ENCODE data around the gene RAC3. TPM values are rescaled to one million over a fixed set of nuclear protein-coding genes. Genes with fewer than 3 reads are reported as not detected.

Gene RAC3
- total and polyA plus RNA-seq, 4 donors: 0.63 to 6.3 (median 3.3) TPM

- Histone ChIP-seq H3K4me3 (ENCODE audit: low read depth in 1 of 3, low read length in 3 of 3) (peak overlapping the region; percentile 61 to 96 (median 95)), H3K27me3 (ENCODE audit: control insufficient read depth in 4 of 4, insufficient read depth in 4 of 4, low read length in 3 of 4) (no peaks in the 10 kb centered on the region), H3K9ac (ENCODE audit: low read depth in 1 of 2, low read length in 2 of 2) (peak overlapping the region; percentile 71 to 72), H3K27ac (ENCODE audit: low read depth in 1 of 2, low read length in 2 of 2) (peak overlapping the region; percentile 60 to 81), H3K4me1 (ENCODE audit: control insufficient read depth in 4 of 4, insufficient read depth in 4 of 4, low read length in 3 of 4) (peaks cover 8 to 32% (median 24%) of the 10 kb centered on the region in 4 donors), H3K36me3 (ENCODE audit: control insufficient read depth in 4 of 4, insufficient read depth in 3 of 4, low read depth in 1 of 4, low read length in 3 of 4) (peaks cover 2 to 33% (median 14%) of the 10 kb centered on the region in 4 donors), H3K9me3 (ENCODE audit: control insufficient read depth in 4 of 4, low read length in 3 of 4) (no peaks in the 10 kb centered on the region)
- no peak for TF ChIP-seq GABPA (IDR thresholded peaks at IDR 0.05 in 1 of 2, conservative IDR thresholded peaks at IDR 0.05 in 1 of 2)
- TF ChIP-seq RXRA (IDR thresholded peaks at IDR 0.05): no peak
- no peak for TF ChIP-seq FOXA2 (IDR thresholded peaks at IDR 0.05)
- no peak for TF ChIP-seq HNF4A (conservative IDR thresholded peaks at IDR 0.05)
- no peak for TF ChIP-seq REST (IDR thresholded peaks at IDR 0.05)
- DNase-seq (ENCODE audit: low spot score): no peak
- 17% methylated on average over 36 of the region's 36 CpGs for WGBS
Measured at GRCh38 chr17:82064433-82065192, 33.1 kb downstream of the RAC3 start.

- H3K4me3 ChIP-seq (ENCODE audit: low read depth in 1 of 3, low read length in 3 of 3): peak overlapping the region; percentile 61 to 96 (median 95)
- peaks cover 8 to 32% (median 24%) of the 10 kb centered on the region in 4 donors for H3K4me1 ChIP-seq (ENCODE audit: control insufficient read depth in 4 of 4, insufficient read depth in 4 of 4, low read length in 3 of 4)
- TF ChIP-seq NR2F2 (IDR thresholded peaks at IDR 0.05) (no peak), REST (IDR thresholded peaks at IDR 0.05) (no peak), FOXA1 (IDR thresholded peaks at IDR 0.05) (no peak), TAF1 (conservative IDR thresholded peaks at IDR 0.05) (no peak), EGR1 (IDR thresholded peaks at IDR 0.05; ENCODE audit: low read depth in 2 of 2) (no peak), ZBTB33 (IDR thresholded peaks at IDR 0.05) (no peak), HNF4A (conservative IDR thresholded peaks at IDR 0.05) (no peak), CTCF (IDR thresholded peaks at IDR 0.05; ENCODE audit: low read depth, low read length, missing input control) (no peak), ATF3 (IDR thresholded peaks at IDR 0.05) (no peak), RXRA (IDR thresholded peaks at IDR 0.05) (no peak), JUND (IDR thresholded peaks at IDR 0.05) (no peak)
- H3K9me3 ChIP-seq (ENCODE audit: control insufficient read depth in 4 of 4, low read length in 3 of 4): no peaks in the 10 kb centered on the region
- H3K27me3 ChIP-seq (ENCODE audit: control insufficient read depth in 4 of 4, insufficient read depth in 4 of 4, low read length in 3 of 4): no peaks in the 10 kb centered on the region
- under 1% methylated on average over 47 of the region's 47 CpGs for WGBS
- H3K9ac ChIP-seq (ENCODE audit: low read depth in 1 of 2, low read length in 2 of 2): peak overlapping the region; percentile 71 to 72
- peaks cover 2 to 28% (median 11%) of the 10 kb centered on the region in 4 donors for H3K36me3 ChIP-seq (ENCODE audit: control insufficient read depth in 4 of 4, insufficient read depth in 3 of 4, low read depth in 1 of 4, low read length in 3 of 4)
- DNase-seq (ENCODE audit: low spot score): no peak
- peak overlapping the region; percentile 60 to 81 for H3K27ac ChIP-seq (ENCODE audit: low read depth in 1 of 2, low read length in 2 of 2)
Measured at GRCh38 chr17:82065193-82065637, 33.7 kb downstream of the RAC3 start.

Data from liver (tissue), 9 donors.